ENCODE data around the gene UBAP2L. TPM values are rescaled to one million over a fixed set of nuclear protein-coding genes. Genes with fewer than 3 reads are reported as not detected.

Gene UBAP2L
- total and polyA plus RNA-seq, 9 of the 15 experiments (the other 6 are each of a cell fraction or from before 2014, with no cell fraction given): 75.0 to 245 (median 119) TPM

GRCh38 chr1:154183046-154183915 lies 37.5 kb upstream of the UBAP2L start (continued):
- TF ChIP-seq ETV1 (tag; conservative IDR thresholded peaks at IDR 0.05; ENCODE audit: low read depth) (peak; percentile 87), BMI1 (IDR thresholded peaks at IDR 0.05; ENCODE audit: low read length) (peak; percentile 84; the same call in 1 of the 2 replicates), FOXP4 (CRISPR knock-in tag; IDR thresholded peaks at IDR 0.05; ENCODE audit: borderline replicate concordance) (peak; percentile 69; the same call in 1 of the 2 replicates), NFE2 (IDR thresholded peaks at IDR 0.05; ENCODE audit: low read depth) (no peak), RBFOX2 (IDR thresholded peaks at IDR 0.05; ENCODE audit: low read depth, low read length) (peak; percentile 96), THRAP3 (IDR thresholded peaks at IDR 0.05; ENCODE audit: borderline replicate concordance) (peak; percentile 35; the same call in 1 of the 2 replicates), ZMIZ1 (IDR thresholded peaks at IDR 0.05; ENCODE audit: low read depth in 2 of 2, low read length in 2 of 2) (peak in 1 of 2 experiments; percentile 17; a peak in 1 of 4 replicates), ARID1B (IDR thresholded peaks at IDR 0.05) (0 out of 2 replicates have a peak, but pooled peaks have one; percentile 35), CC2D1A (IDR thresholded peaks at IDR 0.05) (0 out of 2 replicates have a peak, but pooled peaks have one; percentile 2), RB1 (IDR thresholded peaks at IDR 0.05; ENCODE audit: low read depth) (peak; percentile 96), PKNOX1 (IDR thresholded peaks at IDR 0.05) (peak; percentile 71), FIP1L1 (IDR thresholded peaks at IDR 0.05; ENCODE audit: low read depth, low read length, poor library complexity, severe bottlenecking) (peak; percentile 79), NBN (IDR thresholded peaks at IDR 0.05; ENCODE audit: low read depth) (no peak; the same call in 1 of the 2 replicates), BRD9 (IDR thresholded peaks at IDR 0.05; ENCODE audit: low read depth, partially characterized antibody) (peak; percentile 1), TEAD1 (CRISPR knock-in tag; IDR thresholded peaks at IDR 0.05) (peak in 1 of 2 experiments; percentile 79; a peak in 1 of 4 replicates), ETS1 (conservative IDR thresholded peaks at IDR 0.05; ENCODE audit: control insufficient read depth, low read depth, low read length) (peak; percentile 66), DNMT1 (IDR thresholded peaks at IDR 0.05) (peak; percentile 67; the same call in 1 of the 2 replicates), BCOR (IDR thresholded peaks at IDR 0.05) (0 out of 2 replicates have a peak, but pooled peaks have one; percentile 31), CCAR2 (IDR thresholded peaks at IDR 0.05; ENCODE audit: low read depth, low read length) (no peak), E2F3 (CRISPR knock-in tag; IDR thresholded peaks at IDR 0.05) (peak; percentile 94)
